ENCODE measurements around the gene ERC2.

Gene ERC2

DNA sequence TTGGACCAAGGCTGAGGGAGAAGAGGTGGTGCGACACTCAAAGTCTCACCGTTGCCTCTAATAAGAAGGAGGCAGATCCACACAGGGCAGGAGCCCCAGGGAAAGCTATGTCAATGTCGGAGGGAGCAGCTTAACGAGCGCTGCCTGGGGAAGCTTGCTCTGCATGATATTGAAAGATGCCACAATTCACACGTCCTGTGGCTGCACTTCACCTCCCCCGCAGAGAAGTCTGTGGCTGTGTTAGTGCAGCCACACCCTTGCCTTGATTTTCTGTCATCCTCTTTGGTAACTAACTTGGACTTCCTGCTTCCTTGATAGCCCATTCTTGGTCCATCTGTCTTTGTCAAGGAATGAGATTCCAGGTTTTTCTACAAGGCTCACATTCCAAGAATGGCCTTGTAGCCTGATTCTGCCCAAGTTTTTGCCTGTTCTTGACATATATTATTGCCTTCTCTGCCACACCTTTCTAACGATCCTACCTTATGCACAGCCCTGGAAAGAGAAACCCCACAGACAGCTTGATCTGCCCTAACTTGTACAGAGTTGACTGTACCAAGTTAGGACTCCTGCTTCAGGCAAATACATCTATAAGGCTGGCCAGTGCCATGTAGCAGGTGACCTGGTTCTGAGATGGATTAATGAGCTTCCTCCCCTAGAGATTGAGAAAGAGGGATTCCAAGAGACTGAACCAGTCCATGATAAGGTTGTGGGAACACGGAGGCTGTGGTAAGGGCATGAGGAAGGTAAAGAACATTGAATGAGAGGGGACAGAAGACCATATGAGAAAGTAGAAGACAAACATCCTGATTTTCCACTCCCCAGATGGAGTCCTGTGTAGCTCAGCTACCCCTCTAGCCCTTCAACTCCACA lies 828.1 kb downstream of the ERC2 start (continued):
- TF ChIP-seq ZNF175 (tag by site-specific recombination; IDR thresholded peaks at IDR 0.05): no peak
- TF ChIP-seq SALL2 (tag by site-specific recombination; IDR thresholded peaks at IDR 0.05; ENCODE audit: borderline replicate concordance): no peak
- TF ChIP-seq GLIS1 (tag by site-specific recombination; IDR thresholded peaks at IDR 0.05): peak; percentile 42; the same call in 1 of the 2 replicates
- TF ChIP-seq ZNF221 (tag by site-specific recombination; IDR thresholded peaks at IDR 0.05; ENCODE audit: borderline replicate concordance): no peak
- TF ChIP-seq GLI2 (tag by site-specific recombination; IDR thresholded peaks at IDR 0.05; ENCODE audit: borderline replicate concordance, low read depth): no peak
- TF ChIP-seq ZNF274 (IDR thresholded peaks at IDR 0.05; ENCODE audit: low read length): no peak
- no peak for TF ChIP-seq ZNF274 (tag by site-specific recombination; IDR thresholded peaks at IDR 0.05; ENCODE audit: borderline replicate concordance)

DNA sequence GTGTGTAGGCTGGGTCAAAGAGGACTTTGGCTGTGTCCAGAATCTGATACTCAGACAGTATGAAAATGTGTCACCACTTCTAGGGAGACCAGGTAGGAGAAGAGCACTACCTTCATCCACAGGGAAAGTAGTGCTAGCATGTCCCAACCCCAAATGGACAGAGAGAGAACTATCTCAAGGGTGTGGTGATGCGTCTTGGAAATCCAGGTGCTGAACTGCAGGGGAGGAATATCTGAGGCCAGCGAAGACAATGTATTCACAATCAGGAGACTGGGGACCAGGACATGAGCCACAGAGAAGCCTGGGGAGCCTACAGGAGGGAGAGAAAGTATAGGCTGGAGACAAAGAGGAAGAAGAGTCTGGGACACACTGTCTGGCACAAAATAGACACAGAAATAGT lies 829.1 kb downstream of the ERC2 start:
- no peak for TF ChIP-seq ZNF10 (tag by site-specific recombination; IDR thresholded peaks at IDR 0.05)
- TF ChIP-seq, protein P1, sequence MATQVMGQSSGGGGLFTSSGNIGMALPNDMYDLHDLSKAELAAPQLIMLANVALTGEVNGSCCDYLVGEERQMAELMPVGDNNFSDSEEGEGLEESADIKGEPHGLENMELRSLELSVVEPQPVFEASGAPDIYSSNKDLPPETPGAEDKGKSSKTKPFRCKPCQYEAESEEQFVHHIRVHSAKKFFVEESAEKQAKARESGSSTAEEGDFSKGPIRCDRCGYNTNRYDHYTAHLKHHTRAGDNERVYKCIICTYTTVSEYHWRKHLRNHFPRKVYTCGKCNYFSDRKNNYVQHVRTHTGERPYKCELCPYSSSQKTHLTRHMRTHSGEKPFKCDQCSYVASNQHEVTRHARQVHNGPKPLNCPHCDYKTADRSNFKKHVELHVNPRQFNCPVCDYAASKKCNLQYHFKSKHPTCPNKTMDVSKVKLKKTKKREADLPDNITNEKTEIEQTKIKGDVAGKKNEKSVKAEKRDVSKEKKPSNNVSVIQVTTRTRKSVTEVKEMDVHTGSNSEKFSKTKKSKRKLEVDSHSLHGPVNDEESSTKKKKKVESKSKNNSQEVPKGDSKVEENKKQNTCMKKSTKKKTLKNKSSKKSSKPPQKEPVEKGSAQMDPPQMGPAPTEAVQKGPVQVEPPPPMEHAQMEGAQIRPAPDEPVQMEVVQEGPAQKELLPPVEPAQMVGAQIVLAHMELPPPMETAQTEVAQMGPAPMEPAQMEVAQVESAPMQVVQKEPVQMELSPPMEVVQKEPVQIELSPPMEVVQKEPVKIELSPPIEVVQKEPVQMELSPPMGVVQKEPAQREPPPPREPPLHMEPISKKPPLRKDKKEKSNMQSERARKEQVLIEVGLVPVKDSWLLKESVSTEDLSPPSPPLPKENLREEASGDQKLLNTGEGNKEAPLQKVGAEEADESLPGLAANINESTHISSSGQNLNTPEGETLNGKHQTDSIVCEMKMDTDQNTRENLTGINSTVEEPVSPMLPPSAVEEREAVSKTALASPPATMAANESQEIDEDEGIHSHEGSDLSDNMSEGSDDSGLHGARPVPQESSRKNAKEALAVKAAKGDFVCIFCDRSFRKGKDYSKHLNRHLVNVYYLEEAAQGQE (tag by site-specific recombination; IDR thresholded peaks at IDR 0.05): peak; percentile 50; the same call in 1 of the 2 replicates
- ChIA-PET POLR2A (no interaction called here), CTCF (no interaction called here)
- H3K4me1 ChIP-seq (ENCODE audit: control insufficient read depth, insufficient read depth, low read length): no peaks in the 10 kb centered on the region; the same call in 1 of the 2 replicates
- H3K36me3 ChIP-seq (ENCODE audit: control insufficient read depth in 2 of 2, insufficient read depth in 1 of 2, low read length in 2 of 2): no peaks in the 10 kb centered on the region
- H3K4me3 ChIP-seq (ENCODE audit: low read depth, low read length): no peak overlapping the region
- no peak overlapping the region for H3K27ac ChIP-seq (ENCODE audit: extremely low read depth, low read depth, low read length)
- no peaks in the 10 kb centered on the region for H3K9me3 ChIP-seq (ENCODE audit: control insufficient read depth, insufficient read depth, low read depth, low read length)

DNA sequence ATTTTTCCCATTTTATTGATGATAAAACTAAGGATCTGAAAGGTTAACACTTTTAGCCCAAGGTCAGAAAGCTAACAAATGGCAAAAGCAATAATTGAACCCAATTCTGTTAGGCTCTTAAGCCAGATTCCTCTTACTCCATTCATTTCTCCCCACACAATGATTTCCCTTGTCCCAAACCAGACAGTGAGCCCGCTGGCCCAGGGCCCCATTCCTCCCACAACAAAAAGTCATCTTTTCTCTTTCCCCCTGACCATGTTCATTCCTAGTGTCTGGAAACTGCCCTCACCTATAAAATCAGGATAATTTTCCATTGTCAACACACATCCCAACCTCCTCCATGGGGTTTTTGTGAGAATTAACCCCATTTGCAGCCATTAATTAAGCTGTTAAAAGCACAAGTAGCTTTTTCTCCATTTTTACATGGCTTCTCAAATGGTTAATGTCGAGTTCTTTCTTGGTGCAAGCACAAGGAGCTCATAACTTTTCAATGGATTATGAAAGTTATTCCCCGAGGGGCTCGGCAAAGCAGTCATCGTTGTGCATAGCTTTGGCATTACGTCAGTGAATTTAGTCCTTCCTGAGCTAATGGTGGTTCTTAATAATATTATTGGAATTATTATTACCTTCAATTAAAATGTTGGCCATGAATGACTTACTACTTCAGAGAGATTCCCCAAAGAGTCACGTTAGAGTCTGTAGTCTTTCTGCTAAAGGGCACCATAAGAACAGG lies 830.2 kb downstream of the ERC2 start:
- TF ChIP-seq ZNF521 (tag by site-specific recombination; IDR thresholded peaks at IDR 0.05): no peak
- CTCF ChIA-PET: interaction anchor here (0.7 kb wide), 1 partner anchor 293 kb away, joined by 3 read pairs; no protein-coding TSS in a partner anchor
- no peak overlapping the region for H3K4me3 ChIP-seq (ENCODE audit: low read depth, low read length)
- no peak overlapping the region for H3K27ac ChIP-seq (ENCODE audit: extremely low read depth, low read depth, low read length)
- POLR2A ChIA-PET: no interaction called here
- H3K36me3 ChIP-seq (ENCODE audit: control insufficient read depth in 2 of 2, insufficient read depth in 1 of 2, low read length in 2 of 2): no peaks in the 10 kb centered on the region
- H3K4me1 ChIP-seq (ENCODE audit: control insufficient read depth, insufficient read depth, low read length): no peaks in the 10 kb centered on the region; the same call in 1 of the 2 replicates
- H3K9me3 ChIP-seq (ENCODE audit: control insufficient read depth, insufficient read depth, low read depth, low read length): no peaks in the 10 kb centered on the region

DNA sequence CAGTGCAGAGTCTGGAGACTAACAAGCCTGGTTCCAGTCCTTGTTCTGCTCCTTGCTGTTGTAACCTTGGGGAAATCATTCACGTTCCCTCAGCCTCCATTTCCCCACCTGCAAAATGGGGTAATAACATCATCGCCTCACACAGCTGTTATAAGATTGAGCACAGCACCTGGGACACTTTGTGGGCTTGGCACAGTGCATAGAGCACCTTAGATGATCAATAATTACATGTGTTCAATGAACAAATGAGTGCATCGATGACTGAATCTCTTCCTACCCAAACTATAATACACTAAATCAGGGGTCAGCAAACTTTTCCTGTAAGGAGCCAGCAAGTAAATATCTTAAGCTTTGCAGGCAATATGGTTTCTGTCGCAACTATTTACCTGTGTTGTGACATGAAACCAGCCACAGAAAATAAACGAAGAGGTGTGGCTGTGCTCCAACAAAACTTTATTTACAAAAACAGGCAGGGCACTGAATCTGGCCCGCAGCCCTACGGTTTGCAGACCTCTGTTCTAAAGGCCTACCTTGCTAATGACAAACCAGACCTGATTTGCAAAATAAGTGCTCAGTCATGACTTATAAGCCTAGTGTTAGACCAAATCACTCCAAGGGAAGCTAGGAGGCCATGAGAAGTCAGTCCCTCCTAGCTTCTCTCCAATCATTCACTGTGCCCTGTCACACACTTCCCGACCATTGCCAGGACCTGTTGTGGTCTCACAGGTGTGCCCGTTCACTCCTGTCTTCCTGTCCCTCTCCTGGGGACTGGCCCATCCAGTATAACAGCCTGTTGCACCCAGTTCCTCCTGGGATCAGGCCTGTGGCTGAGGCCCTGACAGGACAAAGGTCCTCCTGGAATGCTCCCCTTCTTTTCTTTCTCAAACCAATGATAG lies 831.7 kb downstream of the ERC2 start:
- no peaks in the 10 kb centered on the region for H3K36me3 ChIP-seq (ENCODE audit: control insufficient read depth in 2 of 2, insufficient read depth in 1 of 2, low read length in 2 of 2)
- no peaks in the 10 kb centered on the region for H3K9me3 ChIP-seq (ENCODE audit: control insufficient read depth, insufficient read depth, low read depth, low read length)
- CTCF ChIA-PET: interaction anchor here (0.7 kb wide), 1 partner anchor 151 kb away, joined by 4 read pairs; no protein-coding TSS in a partner anchor
- TF ChIP-seq SCRT2 (tag by site-specific recombination; IDR thresholded peaks at IDR 0.05): 0 out of 2 replicates have a peak, but pooled peaks have one; percentile 22
- TF ChIP-seq REPIN1 (tag by site-specific recombination; IDR thresholded peaks at IDR 0.05; ENCODE audit: low read depth): no peak
- no peak overlapping the region for H3K27ac ChIP-seq (ENCODE audit: extremely low read depth, low read depth, low read length)
- no peak overlapping the region for H3K4me3 ChIP-seq (ENCODE audit: low read depth, low read length)
- POLR2A ChIA-PET: no interaction called here
- no peaks in the 10 kb centered on the region; the same call in 1 of the 2 replicates for H3K4me1 ChIP-seq (ENCODE audit: control insufficient read depth, insufficient read depth, low read length)

All from HEK293 (cell line).